GM12874 (cell line): ENCODE results near the gene EHMT1.

ENCODE experiments used
- CTCF ChIP-seq: IDR thresholded peaks from 2 replicates; pipeline ENCODE4 v1.5.1; 2011; ENCODE audit warnings: low read depth, mild to moderate bottlenecking, control low read depth, low read length, moderate library complexity; ENCODE audit not compliant: insufficient read depth

Gene EHMT1

GRCh38 chr9:137778336-137778735 is 159.5 kb downstream of the EHMT1 start:
- TF ChIP-seq CTCF, result no peak

- no peak for TF ChIP-seq CTCF
Observed at GRCh38 chr9:137778914-137779313, 160.1 kb downstream of the EHMT1 start.

- no peak for TF ChIP-seq CTCF
Observed at GRCh38 chr9:137781906-137782585, 163.2 kb downstream of the EHMT1 start.

- TF ChIP-seq CTCF, result no peak
Observed at GRCh38 chr9:137783521-137783920, 164.7 kb downstream of the EHMT1 start.

GRCh38 chr9:137784046-137784445 is 165.2 kb downstream of the EHMT1 start:
- TF ChIP-seq CTCF, result no peak

- no peak for TF ChIP-seq CTCF
Observed at GRCh38 chr9:137784641-137785513, 166.1 kb downstream of the EHMT1 start.

- TF ChIP-seq CTCF, result no peak
Observed at GRCh38 chr9:137785704-137786161, 166.9 kb downstream of the EHMT1 start.
